Activated B cell treated with CpG ODN at 0.5 μM for 24 hours (primary cell): ENCODE results near the gene RBMS1. TPM values are rescaled to one million over a fixed set of nuclear protein-coding genes. Genes with fewer than 3 reads are reported as not detected.
A peak's percentile ranks its signal among the peaks of the same experiment; 100 is the strongest.

ENCODE experiments used
- ATAC-seq: fragments of 200-7000 bp; cut with Tn5 transposase; one replicate; pipeline ENCODE4 v1.10.0; 2021; ENCODE audit warnings: low read depth, mild to moderate bottlenecking, moderate library complexity
- CTCF ChIA-PET: fragments of 350-600 bp; sonication (Branson Sonifier 250); formaldehyde crosslinking; loops from one replicate; lab custom pipeline; 2021; ENCODE audit warnings: antibody characterized with exemption; lab: Charles Lee
- POLR2A ChIA-PET: fragments of 350-600 bp; sonication (Branson Sonifier 250); formaldehyde crosslinking; loops from one replicate; lab custom pipeline; 2021; ENCODE audit warnings: antibody characterized with exemption; lab: Charles Lee
- DNase-seq: peaks from one replicate; pipeline ENCODE4 v3.0.0; 2022
- H3K27ac Mint-ChIP-seq: one replicate; pipeline ENCODE4 v1.8.0; 2020; ENCODE audit warnings: mixed read lengths
- H3K27me3 Mint-ChIP-seq: one replicate; pipeline ENCODE4 v1.8.0; 2021; ENCODE audit warnings: mixed read lengths
- H3K36me3 Mint-ChIP-seq: one replicate; pipeline ENCODE4 v1.8.0; 2021; ENCODE audit warnings: low read depth, mixed read lengths
- H3K4me1 Mint-ChIP-seq: one replicate; pipeline ENCODE4 v1.8.0; 2021; ENCODE audit warnings: mixed read lengths
- H3K4me3 Mint-ChIP-seq: one replicate; pipeline ENCODE4 v1.8.0; 2020; ENCODE audit warnings: mild to moderate bottlenecking, mixed read lengths
- H3K9me3 Mint-ChIP-seq: one replicate; pipeline ENCODE4 v1.8.0; 2020; ENCODE audit warnings: mixed read lengths
- CTCF ChIP-seq: fragments of 200-600 bp; IDR thresholded peaks from one replicate; pipeline ENCODE4 v1.8.0; 2022; ENCODE audit warnings: antibody characterized with exemption, mild to moderate bottlenecking
- intact Hi-C: fragments of 100-400 bp; cut with micrococcal nuclease; formaldehyde crosslinking; loops from one replicate; pipeline ENCODE4 v1.15.1; 2024
- total RNA-seq: library from RNA; stranded (reverse); gene quantifications from 2 replicates; pipeline ENCODE4 v1.2.3, GENCODE V29; 2022

The RBMS1 gene
- total RNA-seq, 1 donor from 2014 or later: 30.9 TPM

- Mint-ChIP-seq H3K4me1 (peaks cover 42% of the 10 kb centered on the region), H3K36me3 (no peaks in the 10 kb centered on the region), H3K9me3 (no peaks in the 10 kb centered on the region), H3K4me3 (no peak overlapping the region), H3K27ac (no peak overlapping the region), H3K27me3 (no peaks in the 10 kb centered on the region)
- TF ChIP-seq CTCF: no peak
- CTCF ChIA-PET: no interaction called here
- no peak for ATAC-seq
- DNase-seq: no peak
- intact Hi-C loops: no loop called here
- POLR2A ChIA-PET: interaction anchor here (1.0 kb wide), 1 partner anchor 22 kb away, joined by 4 read pairs; no protein-coding TSS in a partner anchor
Observed at GRCh38 chr2:160384791-160385190, 108.8 kb downstream of the RBMS1 start.

GRCh38 chr2:160381425-160381951 lies 112.1 kb downstream of the RBMS1 start:
- ChIA-PET POLR2A (no interaction called here), CTCF (no interaction called here)
- Mint-ChIP-seq H3K4me3 (no peak overlapping the region), H3K9me3 (no peaks in the 10 kb centered on the region), H3K27ac (peak overlapping the region; percentile 37), H3K27me3 (no peaks in the 10 kb centered on the region), H3K4me1 (peaks cover 38% of the 10 kb centered on the region), H3K36me3 (no peaks in the 10 kb centered on the region)
- intact Hi-C loops: loop anchor here (2.0 kb wide), 1 partner anchor 13 kb away; no protein-coding TSS in a partner anchor
- DNase-seq: no peak
- no peak for ATAC-seq
- TF ChIP-seq CTCF: no peak

GRCh38 chr2:160380611-160381010 lies 113.0 kb downstream of the RBMS1 start:
- DNase-seq: no peak
- intact Hi-C loops: loop anchor here (2.0 kb wide), 1 partner anchor 14 kb away; no protein-coding TSS in a partner anchor
- no peak for TF ChIP-seq CTCF
- POLR2A ChIA-PET: no interaction called here
- Mint-ChIP-seq H3K27ac (no peak overlapping the region), H3K9me3 (no peaks in the 10 kb centered on the region), H3K4me1 (peaks cover 46% of the 10 kb centered on the region), H3K27me3 (no peaks in the 10 kb centered on the region), H3K4me3 (no peak overlapping the region), H3K36me3 (no peaks in the 10 kb centered on the region)
- CTCF ChIA-PET: no interaction called here
- ATAC-seq: no peak

DNA sequence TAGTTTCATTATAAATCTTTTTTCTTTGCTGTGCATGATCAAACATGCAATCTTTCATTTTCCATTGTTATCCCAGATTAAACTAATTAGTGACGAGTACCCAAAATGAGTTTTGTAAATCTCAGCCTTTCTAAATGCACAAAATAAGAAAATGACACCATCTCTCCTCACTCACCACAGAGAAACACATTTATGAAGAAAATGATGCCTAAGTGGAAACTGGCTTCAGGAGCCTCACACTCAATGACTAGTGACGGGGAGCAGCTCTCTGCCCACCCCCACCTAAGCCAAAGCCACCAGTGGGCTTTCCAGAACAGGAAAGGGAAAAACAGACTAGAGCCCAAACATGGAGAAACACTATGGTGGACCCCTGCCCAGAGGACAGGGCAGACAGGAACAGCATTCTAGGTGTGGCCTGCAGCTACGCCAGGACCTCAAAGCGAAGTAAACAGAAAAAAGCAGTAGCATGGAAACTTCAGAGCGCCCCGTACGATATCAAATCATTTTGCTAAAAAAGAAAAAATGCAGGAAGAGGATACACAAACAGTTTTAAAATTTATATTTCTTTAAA lies 113.5 kb downstream of the RBMS1 start:
- H3K4me1 Mint-ChIP-seq: peaks cover 51% of the 10 kb centered on the region

More for the DNA sequence above, 113.5 kb downstream of the RBMS1 start:
- Mint-ChIP-seq H3K4me3 (no peak overlapping the region), H3K27me3 (no peaks in the 10 kb centered on the region), H3K36me3 (no peaks in the 10 kb centered on the region), H3K9me3 (no peaks in the 10 kb centered on the region), H3K27ac (no peak overlapping the region)
- ChIA-PET POLR2A (no interaction called here), CTCF (interaction anchor here (1.4 kb wide), 1 partner anchor 56 kb away, joined by 3 read pairs; no protein-coding TSS in a partner anchor)
- no peak for DNase-seq
- TF ChIP-seq CTCF: no peak
- intact Hi-C loops: loop anchor here (2.0 kb wide), 1 partner anchor 15 kb away; no protein-coding TSS in a partner anchor
- ATAC-seq: no peak
